HUES6 (cell line): Measurements from ENCODE around the gene KCTD20.
"Not testable (repeated sequence)": the region's sequence is repeated elsewhere in the genome, so short reads cannot be mapped to it uniquely, and the experiment has no call there.

Experiments
- H3K27ac ChIP-seq: 2 replicates; pipeline ENCODE4 v1.7.0; 2013; ENCODE audit warnings: low read depth, mild to moderate bottlenecking, low read length, inconsistent platforms
- H3K27me3 ChIP-seq: 2 replicates; pipeline ENCODE4 v1.6.1; 2013; ENCODE audit warnings: low read length; ENCODE audit not compliant: control insufficient read depth, insufficient read depth
- H3K36me3 ChIP-seq: 2 replicates; pipeline ENCODE4 v1.6.1; 2013; ENCODE audit warnings: low read length; ENCODE audit not compliant: control insufficient read depth, insufficient read depth
- H3K4me1 ChIP-seq: 2 replicates; pipeline ENCODE4 v1.6.1; 2013; ENCODE audit warnings: low read length; ENCODE audit not compliant: control insufficient read depth, insufficient read depth
- H3K4me3 ChIP-seq: 2 replicates; pipeline ENCODE4 v1.5.1; 2013; ENCODE audit warnings: low read depth, low read length
- H3K9ac ChIP-seq: one replicate; pipeline ENCODE4 v1.6.1; 2013; ENCODE audit warnings: mild to moderate bottlenecking, low read length
- H3K9me3 ChIP-seq: 2 replicates; pipeline ENCODE4 v1.6.1; 2013; ENCODE audit warnings: low read depth, low read length; ENCODE audit not compliant: control insufficient read depth, insufficient read depth

Gene KCTD20

GRCh38 chr6:36442671-36443470 is at the start of gene KCTD20, which contains the start of gene PXT1:
TSS of gene KCTD20 (plus strand) at chr6:36443000. CDS start at chr6:36470098, 27,098 bp downstream.
TSS of gene PXT1 (minus strand) at chr6:36442854. CDS start at chr6:36426082, 16,772 bp downstream.
- Histone ChIP-seq H3K4me1 (peaks cover 22% of the 10 kb centered on the region), H3K27me3 (no peaks in the 10 kb centered on the region), H3K27ac (peak within 1 kb of the TSS; percentile 90), H3K36me3 (no peaks in the 10 kb centered on the region), H3K9ac (peak within 1 kb of the TSS; percentile 94), H3K9me3 (no peaks in the 10 kb centered on the region), H3K4me3 (peak within 1 kb of the TSS; percentile 91)

- Histone ChIP-seq H3K36me3 (no peaks in the 10 kb centered on the region), H3K4me1 (no peaks in the 10 kb centered on the region), H3K4me3 (no peak overlapping the region), H3K9ac (no peak overlapping the region), H3K27me3 (no peaks in the 10 kb centered on the region), H3K27ac (no peak overlapping the region), H3K9me3 (no peaks in the 10 kb centered on the region; the same call in 1 of the 2 replicates)
Measured at GRCh38 chr6:36399970-36400369, 42.8 kb upstream of the KCTD20 start.

- H3K4me1 ChIP-seq = no peaks in the 10 kb centered on the region
- no peaks in the 10 kb centered on the region for H3K36me3 ChIP-seq
- H3K27me3 ChIP-seq = no peaks in the 10 kb centered on the region
- no peak overlapping the region for H3K4me3 ChIP-seq
- H3K9me3 ChIP-seq = no peaks in the 10 kb centered on the region; the same call in 1 of the 2 replicates
- H3K27ac ChIP-seq = no peak overlapping the region
- H3K9ac ChIP-seq = no peak overlapping the region
Measured at GRCh38 chr6:36402481-36402880, 40.3 kb upstream of the KCTD20 start.

- H3K4me1 ChIP-seq = no peaks in the 10 kb centered on the region
- no peaks in the 10 kb centered on the region for H3K36me3 ChIP-seq
- no peak overlapping the region for H3K27ac ChIP-seq
- H3K4me3 ChIP-seq = no peak overlapping the region
- no peaks in the 10 kb centered on the region for H3K27me3 ChIP-seq
- no peaks in the 10 kb centered on the region for H3K9me3 ChIP-seq
- no peak overlapping the region for H3K9ac ChIP-seq
Measured at GRCh38 chr6:36404164-36404563, 38.6 kb upstream of the KCTD20 start.

- H3K9me3 ChIP-seq, H3K36me3 ChIP-seq, H3K4me3 ChIP-seq, H3K27me3 ChIP-seq, H3K27ac ChIP-seq, H3K4me1 ChIP-seq, H3K9ac ChIP-seq: not testable (repeated sequence)
Measured at GRCh38 chr6:36409718-36410117, 33.1 kb upstream of the KCTD20 start.

GRCh38 chr6:36413489-36414480 is 29.0 kb upstream of the KCTD20 start:
- Histone ChIP-seq H3K27me3 (no peaks in the 10 kb centered on the region), H3K9me3 (no peaks in the 10 kb centered on the region), H3K9ac (no peak overlapping the region)

GRCh38 chr6:36414481-36414880 is 28.3 kb upstream of the KCTD20 start:
- no peaks in the 10 kb centered on the region for H3K36me3 ChIP-seq
- H3K4me3 ChIP-seq = no peak overlapping the region
- no peak overlapping the region for H3K9ac ChIP-seq
- no peaks in the 10 kb centered on the region for H3K27me3 ChIP-seq
- H3K27ac ChIP-seq = no peak overlapping the region
- no peaks in the 10 kb centered on the region for H3K9me3 ChIP-seq
- no peaks in the 10 kb centered on the region for H3K4me1 ChIP-seq

More at GRCh38 chr6:36413489-36414480, 29.0 kb upstream of the KCTD20 start:
- Histone ChIP-seq H3K4me3 (no peak overlapping the region), H3K27ac (no peak overlapping the region), H3K4me1 (no peaks in the 10 kb centered on the region), H3K36me3 (no peaks in the 10 kb centered on the region)

GRCh38 chr6:36418558-36418957 is 24.2 kb upstream of the KCTD20 start:
- H3K27ac ChIP-seq = no peak overlapping the region
- H3K4me1 ChIP-seq = peaks cover 1% of the 10 kb centered on the region; the same call in 1 of the 2 replicates
- H3K4me3 ChIP-seq = no peak overlapping the region
- no peaks in the 10 kb centered on the region for H3K27me3 ChIP-seq
- no peaks in the 10 kb centered on the region for H3K36me3 ChIP-seq
- no peaks in the 10 kb centered on the region for H3K9me3 ChIP-seq
- H3K9ac ChIP-seq = no peak overlapping the region

GRCh38 chr6:36419310-36419709 is 23.5 kb upstream of the KCTD20 start:
- H3K27me3 ChIP-seq = no peaks in the 10 kb centered on the region
- no peaks in the 10 kb centered on the region for H3K9me3 ChIP-seq
- no peak overlapping the region for H3K9ac ChIP-seq
- H3K4me3 ChIP-seq = no peak overlapping the region
- peaks cover 6% of the 10 kb centered on the region for H3K4me1 ChIP-seq
- H3K36me3 ChIP-seq = no peaks in the 10 kb centered on the region
- H3K27ac ChIP-seq = no peak overlapping the region

GRCh38 chr6:36422714-36423100 is 20.1 kb upstream of the KCTD20 start:
- no peaks in the 10 kb centered on the region for H3K36me3 ChIP-seq
- no peak overlapping the region for H3K9ac ChIP-seq
- peaks cover 6% of the 10 kb centered on the region for H3K4me1 ChIP-seq
- no peaks in the 10 kb centered on the region for H3K9me3 ChIP-seq
- H3K4me3 ChIP-seq = peak overlapping the region; percentile 84
- no peaks in the 10 kb centered on the region for H3K27me3 ChIP-seq
- H3K27ac ChIP-seq = no peak overlapping the region
